ENCODE results near the gene RNFT2.
A peak's percentile ranks its signal among the peaks of the same experiment; 100 is the strongest.

The RNFT2 gene

DNA sequence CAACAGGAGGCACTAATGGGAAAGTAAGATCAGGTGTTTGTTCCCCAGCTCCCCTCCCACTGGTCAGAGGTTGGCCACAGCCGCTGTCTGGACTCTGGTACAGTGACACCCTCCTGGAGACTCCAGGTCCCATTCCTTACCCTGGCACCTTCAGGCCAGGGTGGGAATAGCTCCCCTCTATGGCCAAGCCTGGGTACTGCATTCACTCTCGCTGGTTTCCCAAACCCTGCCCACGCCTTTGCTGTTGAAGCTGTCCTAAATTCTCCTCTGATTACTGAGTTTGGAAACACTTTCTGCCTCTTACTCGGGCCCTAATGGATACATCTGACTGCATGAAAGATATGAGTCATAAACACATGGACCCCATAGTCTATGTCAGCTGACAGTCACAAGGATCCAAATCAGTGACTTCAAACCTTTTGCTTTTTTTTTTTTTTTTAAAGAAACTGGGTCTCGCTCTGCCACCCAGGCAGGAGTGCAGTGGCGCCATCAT lies 125.2 kb downstream of the RNFT2 start:
- DNase-seq = no peak

DNA sequence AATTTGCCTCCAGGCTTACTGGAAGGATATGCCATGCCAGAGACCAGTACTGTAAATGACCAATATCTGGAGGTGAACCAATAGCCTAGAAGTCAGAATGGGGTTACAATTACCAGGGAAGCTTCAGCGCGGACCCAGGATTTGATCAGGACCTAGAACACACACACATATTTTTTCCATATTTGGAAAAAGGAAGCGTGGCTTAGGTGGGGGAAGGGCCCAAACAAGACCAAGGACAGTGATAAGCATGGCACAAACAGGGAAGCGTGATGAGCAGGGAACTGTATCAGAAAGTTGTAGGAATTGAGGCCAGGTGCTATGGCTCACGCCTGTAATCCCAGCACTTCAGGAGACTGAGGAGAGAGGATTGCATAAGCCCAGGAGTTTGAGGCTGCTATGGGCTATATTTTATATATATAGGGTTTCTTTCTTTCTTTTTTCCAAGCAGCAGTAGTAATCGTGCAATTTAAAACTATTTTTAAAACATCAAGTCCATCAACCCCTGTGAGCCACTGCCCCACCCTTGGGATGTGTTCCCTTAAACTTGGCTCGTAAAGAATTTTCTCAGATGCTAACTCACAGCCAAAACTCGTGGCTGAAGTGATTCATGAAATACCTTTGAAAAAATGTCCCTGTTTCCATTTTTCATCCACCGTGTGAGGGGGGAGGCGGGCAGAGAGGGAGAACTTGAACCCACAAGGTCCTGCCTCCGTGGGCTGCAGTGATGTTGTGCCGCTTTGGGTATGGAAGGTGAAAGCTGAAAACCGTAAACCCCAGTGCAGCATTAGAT lies 126.5 kb downstream of the RNFT2 start:
- Histone ChIP-seq H3K9me3 (no peaks in the 10 kb centered on the region), H3K36me3 (no peaks in the 10 kb centered on the region), H3K27ac (peak overlapping the region; percentile 25 to 31), H3K27me3 (no peaks in the 10 kb centered on the region), H3K4me1 (peaks cover 0 to 37% (median 24%) of the 10 kb centered on the region in 4 donors), H3K4me3 (no peak overlapping the region)
- intact Hi-C loops (cut with DNase I; ENCODE audit: low total_unique reads) = loop anchor here (10.0 kb wide), 1 partner anchor 130 kb away; the partner anchor contains the start of genes RNFT2 and SPRING1
- TF ChIP-seq, protein P1, sequence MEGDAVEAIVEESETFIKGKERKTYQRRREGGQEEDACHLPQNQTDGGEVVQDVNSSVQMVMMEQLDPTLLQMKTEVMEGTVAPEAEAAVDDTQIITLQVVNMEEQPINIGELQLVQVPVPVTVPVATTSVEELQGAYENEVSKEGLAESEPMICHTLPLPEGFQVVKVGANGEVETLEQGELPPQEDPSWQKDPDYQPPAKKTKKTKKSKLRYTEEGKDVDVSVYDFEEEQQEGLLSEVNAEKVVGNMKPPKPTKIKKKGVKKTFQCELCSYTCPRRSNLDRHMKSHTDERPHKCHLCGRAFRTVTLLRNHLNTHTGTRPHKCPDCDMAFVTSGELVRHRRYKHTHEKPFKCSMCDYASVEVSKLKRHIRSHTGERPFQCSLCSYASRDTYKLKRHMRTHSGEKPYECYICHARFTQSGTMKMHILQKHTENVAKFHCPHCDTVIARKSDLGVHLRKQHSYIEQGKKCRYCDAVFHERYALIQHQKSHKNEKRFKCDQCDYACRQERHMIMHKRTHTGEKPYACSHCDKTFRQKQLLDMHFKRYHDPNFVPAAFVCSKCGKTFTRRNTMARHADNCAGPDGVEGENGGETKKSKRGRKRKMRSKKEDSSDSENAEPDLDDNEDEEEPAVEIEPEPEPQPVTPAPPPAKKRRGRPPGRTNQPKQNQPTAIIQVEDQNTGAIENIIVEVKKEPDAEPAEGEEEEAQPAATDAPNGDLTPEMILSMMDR (IDR thresholded peaks at IDR 0.05) = no peak
- peak in 1 of 2 donors; percentile 73 for DNase-seq

More for the DNA sequence above, 125.2 kb downstream of the RNFT2 start:
- H3K27me3 ChIP-seq = no peaks in the 10 kb centered on the region
- H3K4me1 ChIP-seq = peaks cover 0 to 44% (median 30%) of the 10 kb centered on the region in 4 donors
- no peaks in the 10 kb centered on the region for H3K9me3 ChIP-seq
- intact Hi-C loops (cut with DNase I; ENCODE audit: low total_unique reads) = loop anchor here (10.0 kb wide), 1 partner anchor 129 kb away; the partner anchor contains the start of genes RNFT2 and SPRING1
- H3K36me3 ChIP-seq = no peaks in the 10 kb centered on the region
- no peak overlapping the region for H3K4me3 ChIP-seq
- H3K27ac ChIP-seq = no peak overlapping the region
- TF ChIP-seq, protein P1 (IDR thresholded peaks at IDR 0.05) = peak; percentile 11

DNA sequence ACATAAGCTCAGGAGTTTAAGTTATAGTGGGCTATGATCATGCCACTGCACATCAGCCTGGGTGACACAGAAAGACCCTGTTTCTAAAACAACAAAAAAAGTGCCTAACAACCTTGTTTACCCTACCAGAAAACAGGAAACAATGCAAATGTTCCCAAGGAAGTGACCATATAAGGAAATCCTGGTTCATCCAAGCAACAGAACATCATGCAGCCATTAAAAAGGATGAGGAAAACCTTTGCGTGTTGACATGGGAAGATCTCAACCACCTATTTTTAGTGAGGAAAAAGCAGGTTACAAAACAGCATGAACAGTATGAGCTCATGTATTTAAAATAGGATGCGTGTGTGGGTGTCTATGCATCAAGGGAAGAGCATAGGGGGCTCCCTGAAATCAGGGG lies 129.4 kb downstream of the RNFT2 start:
- DNase-seq = no peak
- Histone ChIP-seq H3K4me1 (peaks cover 0 to 15% (median 7%) of the 10 kb centered on the region in 4 donors), H3K27ac (no peak overlapping the region), H3K9me3 (no peaks in the 10 kb centered on the region), H3K27me3 (peaks cover 0 to 3% of the 10 kb centered on the region in 2 donors), H3K4me3 (no peak overlapping the region), H3K36me3 (no peaks in the 10 kb centered on the region)
- intact Hi-C loops (cut with DNase I; ENCODE audit: low total_unique reads) = loop anchor here (10.0 kb wide), 1 partner anchor 133 kb away; the partner anchor contains the start of genes RNFT2 and SPRING1
- TF ChIP-seq, protein P1 (IDR thresholded peaks at IDR 0.05) = no peak

DNA sequence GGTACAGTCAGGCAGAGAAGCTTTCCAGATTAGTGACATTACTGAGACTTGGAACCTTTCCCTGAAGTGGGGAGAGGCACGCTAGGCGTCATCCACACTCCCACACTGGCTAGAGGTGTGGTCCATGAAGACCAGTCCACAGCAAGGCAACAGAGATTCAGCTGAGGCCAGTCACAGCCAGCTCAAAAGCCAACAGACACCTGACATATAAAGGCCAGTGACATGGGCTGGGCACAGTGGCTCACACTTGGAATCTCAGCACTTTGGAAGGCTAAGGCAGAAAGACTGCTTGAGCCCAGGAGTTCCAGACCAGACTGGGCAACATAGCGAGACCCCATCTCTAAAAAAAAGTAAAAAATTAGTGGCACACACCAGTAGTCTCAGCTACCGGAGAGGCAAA lies 132.2 kb downstream of the RNFT2 start:
- Histone ChIP-seq H3K4me1 (peaks cover 0 to 3% (median 0%) of the 10 kb centered on the region in 4 donors), H3K4me3 (no peak overlapping the region), H3K9me3 (peaks cover 0 to 10% (median 8%) of the 10 kb centered on the region in 3 donors), H3K27ac (no peak overlapping the region), H3K36me3 (no peaks in the 10 kb centered on the region), H3K27me3 (peaks cover 0 to 21% of the 10 kb centered on the region in 2 donors)
- TF ChIP-seq, protein P1 (IDR thresholded peaks at IDR 0.05) = no peak
- intact Hi-C loops (cut with DNase I; ENCODE audit: low total_unique reads) = no loop called here
- no peak for DNase-seq

DNA sequence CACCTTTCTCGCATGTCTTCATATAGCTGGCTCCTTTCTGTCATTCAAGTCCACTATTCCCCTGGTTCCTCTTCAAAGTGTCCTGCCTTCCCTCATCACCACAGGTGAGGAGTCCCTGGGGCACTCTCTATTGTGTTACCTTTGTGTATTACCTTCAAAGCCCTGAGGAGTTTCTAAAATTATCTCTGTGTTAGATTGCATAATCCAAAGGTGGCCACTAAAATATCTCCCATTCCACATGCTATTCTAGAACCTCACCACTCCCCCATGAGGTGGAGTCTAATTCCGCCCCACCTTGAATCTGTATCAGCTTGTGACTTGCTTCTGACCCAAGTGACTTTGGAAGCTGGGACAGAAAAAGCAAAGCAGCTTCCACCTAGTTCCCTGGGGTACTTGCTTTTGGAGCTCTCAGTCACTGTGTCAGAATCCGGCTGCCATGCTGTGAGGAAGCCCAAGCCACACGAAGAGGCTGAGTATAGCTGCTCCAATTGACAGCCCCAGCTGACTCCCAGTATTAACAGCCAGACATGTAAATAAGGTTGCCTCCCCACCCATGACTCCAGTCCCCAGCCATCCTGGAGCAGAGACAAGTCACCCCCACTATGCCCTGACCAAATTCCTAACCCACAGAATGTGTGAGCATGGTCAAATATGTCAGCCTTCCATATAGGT lies 136.3 kb downstream of the RNFT2 start:
- intact Hi-C loops (cut with DNase I; ENCODE audit: low total_unique reads) = no loop called here
- Histone ChIP-seq H3K27me3 (peaks cover 0 to 62% of the 10 kb centered on the region in 2 donors), H3K4me1 (peaks cover 0 to 13% (median 11%) of the 10 kb centered on the region in 4 donors)

More for the DNA sequence above, 136.3 kb downstream of the RNFT2 start:
- H3K4me3 ChIP-seq = no peak overlapping the region
- H3K36me3 ChIP-seq = no peaks in the 10 kb centered on the region
- DNase-seq = no peak
- H3K9me3 ChIP-seq = peaks cover 0 to 10% (median 8%) of the 10 kb centered on the region in 3 donors
- TF ChIP-seq, protein P1 (IDR thresholded peaks at IDR 0.05) = no peak
- H3K27ac ChIP-seq = no peak overlapping the region
